Uterus (tissue), 4 donors: Measurements from ENCODE around the gene PCAT7. TPM values are rescaled to one million over a fixed set of nuclear protein-coding genes. Genes with fewer than 3 reads are reported as not detected.

Source experiments
- DNase-seq, 2 donors: peaks; one replicate each; pipeline ENCODE4 v3.0.0-alpha.2; 2019 to 2020
- H3K27ac ChIP-seq, 2 donors: fragments of 200-600 bp; sonication (generic); 1 replicate in 1 of 2; 2 replicates in 1 of 2; pipeline ENCODE4 v1.5.1; 2016 to 2018
- H3K27me3 ChIP-seq, 2 donors: fragments of 200-600 bp; sonication (generic); one replicate each; pipeline ENCODE4 v1.5.1; 2018 to 2019; ENCODE audit warnings: control low read depth in 1 of 2
- H3K36me3 ChIP-seq, 2 donors: fragments of 200-600 bp; sonication (generic); one replicate each; pipeline ENCODE4 v1.5.1; 2019; ENCODE audit warnings: control low read depth in 1 of 2
- H3K4me1 ChIP-seq, 2 donors: fragments of 200-600 bp; sonication (generic); one replicate each; pipeline ENCODE4 v1.5.1; 2018 to 2019; ENCODE audit warnings: control low read depth in 1 of 2
- H3K4me3 ChIP-seq, 2 donors: fragments of 200-600 bp; sonication (generic); 1 replicate in 1 of 2; 2 replicates in 1 of 2; pipeline ENCODE4 v1.5.1; 2018 to 2019; ENCODE audit warnings: mild to moderate bottlenecking in 1 of 2
- H3K9me3 ChIP-seq, 2 donors: fragments of 200-600 bp; sonication (generic); one replicate each; pipeline ENCODE4 v1.5.1; 2019; ENCODE audit warnings: control low read depth in 1 of 2
- POLR2A ChIP-seq, 2 donors: fragments of 450-650 bp; IDR thresholded peaks; one replicate each; pipeline ENCODE4 v1.6.1; 2016; ENCODE audit warnings: antibody characterized with exemption in 2 of 2, mild to moderate bottlenecking in 1 of 2, moderate library complexity in 1 of 2
- intact Hi-C: fragments of 100-400 bp; cut with DNase I; formaldehyde crosslinking; loops from one replicate; pipeline ENCODE4 v1.15.1; 2023; ENCODE audit warnings: low total_unique reads
- total RNA-seq, 4 donors: library from RNA; depleted of rRNA in 3 of 4; stranded (reverse); fragments of >200 nt in 3 of 4; gene quantifications; one replicate each; pipeline versions ENCODE4 v1.1.0 to v1.2.4, GENCODE V29; 2014 to 2023
- TF ChIP-seq, protein P1 (sequence below), 4 experiments: fragments of 200-600 bp in 2 of 4; fragments of 450-650 bp in 2 of 4; sonication (generic) in 2 of 4; IDR thresholded peaks; one replicate each; pipeline ENCODE4 v1.5.1; 2016 to 2019; ENCODE audit warnings: antibody characterized with exemption in 4 of 4, mild to moderate bottlenecking in 2 of 4, moderate library complexity in 1 of 4
- donor health status: DM: yes; HTN: yes; CAD: no.

Gene PCAT7
- total RNA-seq, 4 donors from 2014 or later: not detected

DNA sequence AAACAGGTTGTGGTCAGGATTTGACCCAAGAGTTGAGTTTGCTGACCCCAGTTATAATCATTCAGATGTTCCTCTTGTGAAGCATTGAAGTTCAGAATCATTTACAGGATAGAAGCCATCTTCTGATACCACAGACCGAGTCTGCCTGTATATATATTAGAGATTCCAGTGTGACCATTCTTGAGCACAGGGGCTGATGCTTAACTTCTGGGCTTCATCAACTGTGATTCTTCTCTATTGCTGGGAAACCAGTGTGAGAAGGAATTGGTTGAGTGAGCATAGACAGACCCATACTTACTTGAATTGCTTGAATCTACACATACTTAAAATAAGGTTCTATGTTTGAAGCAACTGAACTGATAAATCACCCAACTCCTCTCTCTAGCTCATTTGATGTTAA, 27.9 kb upstream of the PCAT7 start:
- no peak overlapping the region for H3K27ac ChIP-seq
- no peaks in the 10 kb centered on the region for H3K27me3 ChIP-seq
- TF ChIP-seq POLR2A (IDR thresholded peaks at IDR 0.05): no peak
- TF ChIP-seq, protein P1, sequence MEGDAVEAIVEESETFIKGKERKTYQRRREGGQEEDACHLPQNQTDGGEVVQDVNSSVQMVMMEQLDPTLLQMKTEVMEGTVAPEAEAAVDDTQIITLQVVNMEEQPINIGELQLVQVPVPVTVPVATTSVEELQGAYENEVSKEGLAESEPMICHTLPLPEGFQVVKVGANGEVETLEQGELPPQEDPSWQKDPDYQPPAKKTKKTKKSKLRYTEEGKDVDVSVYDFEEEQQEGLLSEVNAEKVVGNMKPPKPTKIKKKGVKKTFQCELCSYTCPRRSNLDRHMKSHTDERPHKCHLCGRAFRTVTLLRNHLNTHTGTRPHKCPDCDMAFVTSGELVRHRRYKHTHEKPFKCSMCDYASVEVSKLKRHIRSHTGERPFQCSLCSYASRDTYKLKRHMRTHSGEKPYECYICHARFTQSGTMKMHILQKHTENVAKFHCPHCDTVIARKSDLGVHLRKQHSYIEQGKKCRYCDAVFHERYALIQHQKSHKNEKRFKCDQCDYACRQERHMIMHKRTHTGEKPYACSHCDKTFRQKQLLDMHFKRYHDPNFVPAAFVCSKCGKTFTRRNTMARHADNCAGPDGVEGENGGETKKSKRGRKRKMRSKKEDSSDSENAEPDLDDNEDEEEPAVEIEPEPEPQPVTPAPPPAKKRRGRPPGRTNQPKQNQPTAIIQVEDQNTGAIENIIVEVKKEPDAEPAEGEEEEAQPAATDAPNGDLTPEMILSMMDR (IDR thresholded peaks at IDR 0.05): no peak
- no peaks in the 10 kb centered on the region for H3K4me1 ChIP-seq
- intact Hi-C loops: no loop called here
- H3K9me3 ChIP-seq: no peaks in the 10 kb centered on the region
- no peaks in the 10 kb centered on the region for H3K36me3 ChIP-seq
- DNase-seq: no peak
- no peak overlapping the region for H3K4me3 ChIP-seq

DNA sequence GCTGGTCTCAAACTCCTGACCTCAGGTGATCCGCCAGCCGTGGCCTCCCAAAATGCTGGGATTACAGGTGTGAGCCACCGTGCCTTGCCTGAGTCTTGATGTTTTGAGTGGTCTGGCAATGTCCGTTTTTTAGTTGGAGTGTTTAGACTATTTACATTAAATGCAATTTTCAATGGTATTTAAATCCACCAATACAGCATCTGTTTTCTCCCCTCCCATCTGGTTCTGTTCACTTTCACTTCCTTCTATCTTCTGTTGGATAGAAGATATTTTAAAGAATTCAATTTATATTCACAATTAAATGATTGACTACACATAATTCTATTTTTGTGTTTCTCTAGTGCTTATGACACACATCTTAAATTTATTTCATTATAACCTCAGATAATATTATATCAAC, 26.0 kb upstream of the PCAT7 start:
- H3K36me3 ChIP-seq: no peaks in the 10 kb centered on the region
- intact Hi-C loops: no loop called here
- no peak overlapping the region for H3K27ac ChIP-seq
- H3K27me3 ChIP-seq: no peaks in the 10 kb centered on the region
- H3K4me1 ChIP-seq: no peaks in the 10 kb centered on the region
- TF ChIP-seq POLR2A (IDR thresholded peaks at IDR 0.05): no peak
- TF ChIP-seq, protein P1 (IDR thresholded peaks at IDR 0.05): no peak
- H3K4me3 ChIP-seq: no peak overlapping the region
- H3K9me3 ChIP-seq: no peaks in the 10 kb centered on the region
- DNase-seq: no peak

DNA sequence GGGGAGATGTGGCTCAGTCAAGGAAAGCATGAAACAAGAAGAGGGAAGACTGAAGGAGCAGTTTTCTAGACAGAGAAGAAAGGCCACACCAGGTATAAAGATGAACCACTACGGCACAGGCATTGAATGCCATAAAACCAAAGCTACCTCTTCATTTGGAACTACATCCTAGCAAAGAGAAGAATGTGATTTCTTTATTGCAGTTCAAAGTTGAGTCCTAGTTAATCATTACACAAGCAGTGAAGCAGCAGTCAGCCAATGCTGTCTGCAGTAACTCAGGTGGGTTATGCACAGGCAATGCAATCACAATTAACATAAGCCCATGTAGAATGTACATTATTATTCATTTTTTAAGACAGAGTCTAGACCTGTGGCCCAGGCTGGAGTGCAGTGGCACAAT, 21.7 kb upstream of the PCAT7 start:
- no peaks in the 10 kb centered on the region for H3K4me1 ChIP-seq
- no peaks in the 10 kb centered on the region for H3K9me3 ChIP-seq
- H3K4me3 ChIP-seq: no peak overlapping the region
- no peak overlapping the region for H3K27ac ChIP-seq
- no peak for TF ChIP-seq POLR2A (IDR thresholded peaks at IDR 0.05)
- TF ChIP-seq, protein P1 (IDR thresholded peaks at IDR 0.05): no peak
- intact Hi-C loops: no loop called here
- DNase-seq: no peak
- H3K36me3 ChIP-seq: no peaks in the 10 kb centered on the region
- H3K27me3 ChIP-seq: no peaks in the 10 kb centered on the region

DNA sequence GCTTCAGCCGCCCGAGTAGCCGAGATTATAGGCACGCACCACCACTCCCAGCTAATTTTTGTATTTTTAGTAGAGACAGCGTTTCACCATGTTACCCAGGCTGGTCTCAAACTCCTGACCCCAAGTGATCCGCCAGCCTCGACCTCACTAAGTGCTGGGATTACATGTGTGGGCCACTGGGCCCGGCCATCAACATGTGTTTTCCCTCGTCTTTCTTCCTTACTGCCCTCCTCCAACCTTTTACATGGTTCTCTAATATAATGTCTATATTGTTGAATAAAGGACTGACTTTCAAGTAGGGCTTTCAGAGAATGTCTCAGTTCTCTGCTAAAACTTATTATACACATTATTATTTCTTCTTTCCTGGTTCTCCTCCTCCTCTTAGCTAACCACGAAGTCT, 21.3 kb upstream of the PCAT7 start:
- no peaks in the 10 kb centered on the region for H3K4me1 ChIP-seq
- DNase-seq: no peak
- TF ChIP-seq POLR2A (IDR thresholded peaks at IDR 0.05): no peak
- TF ChIP-seq, protein P1 (IDR thresholded peaks at IDR 0.05): no peak
- no peaks in the 10 kb centered on the region for H3K36me3 ChIP-seq
- H3K27me3 ChIP-seq: no peaks in the 10 kb centered on the region
- H3K9me3 ChIP-seq: no peaks in the 10 kb centered on the region
- H3K27ac ChIP-seq: no peak overlapping the region
- no peak overlapping the region for H3K4me3 ChIP-seq
- intact Hi-C loops: no loop called here

GRCh38 chr9:94534901-94535300, 20.0 kb upstream of the PCAT7 start:
- no peak for TF ChIP-seq POLR2A (IDR thresholded peaks at IDR 0.05)
- TF ChIP-seq, protein P1 (IDR thresholded peaks at IDR 0.05): no peak
- no peaks in the 10 kb centered on the region for H3K9me3 ChIP-seq
- no peak for DNase-seq
- no peaks in the 10 kb centered on the region for H3K36me3 ChIP-seq
- no peaks in the 10 kb centered on the region for H3K4me1 ChIP-seq
- H3K4me3 ChIP-seq: no peak overlapping the region
- no peaks in the 10 kb centered on the region for H3K27me3 ChIP-seq
- H3K27ac ChIP-seq: no peak overlapping the region
- intact Hi-C loops: no loop called here
